ENCODE measurements around the gene NPC2.

The NPC2 gene

GRCh38 chr14:74528406-74528805 lies 35.3 kb upstream of the NPC2 start:
- no peak overlapping the region for H3K4me3 ChIP-seq (ENCODE audit: low read depth, low read length)
- no peak overlapping the region for H2AFZ ChIP-seq (ENCODE audit: insufficient read depth, low read length, poor library complexity)
- no peak overlapping the region for H2BK5ac ChIP-seq (ENCODE audit: low read depth, low read length, poor library complexity)
- peaks cover 2% of the 10 kb centered on the region for H3K9me3 ChIP-seq (ENCODE audit: insufficient read depth, low read depth, low read length)
- no peak overlapping the region for H2BK120ac ChIP-seq (ENCODE audit: insufficient read depth, low read length, poor library complexity)
- no peak overlapping the region for H3K27ac ChIP-seq (ENCODE audit: low read depth, low read length)
- no peak overlapping the region for H3K9ac ChIP-seq (ENCODE audit: low read length)
- no CpG with 5 or more reads among the region's 14 CpGs for WGBS (ENCODE audit: extremely low coverage, insufficient coverage, insufficient read length)
- no peaks in the 10 kb centered on the region for H3K79me1 ChIP-seq (ENCODE audit: low read length)
- H3K23ac ChIP-seq (ENCODE audit: low read length) = no peak overlapping the region
- H3K4me1 ChIP-seq (ENCODE audit: control insufficient read depth in 1 of 2, insufficient read depth in 2 of 2, low read length in 2 of 2) = no peaks in the 10 kb centered on the region
- H3K79me2 ChIP-seq (ENCODE audit: control insufficient read depth, insufficient read depth, low read length, poor library complexity) = no peaks in the 10 kb centered on the region
- H4K91ac ChIP-seq (ENCODE audit: low read depth, low read length) = no peak overlapping the region
- H2AK5ac ChIP-seq (ENCODE audit: low read length) = no peak overlapping the region
- no peak overlapping the region for H3K14ac ChIP-seq (ENCODE audit: low read length)
- no peaks in the 10 kb centered on the region for H3K27me3 ChIP-seq (ENCODE audit: insufficient read depth, low read length)
- no peak overlapping the region for H4K8ac ChIP-seq (ENCODE audit: low read depth, low read length)
- no peak overlapping the region for H3K4ac ChIP-seq (ENCODE audit: low read depth, low read length)
- H3K4me2 ChIP-seq (ENCODE audit: low read length) = no peak overlapping the region
- H3K36me3 ChIP-seq (ENCODE audit: control insufficient read depth in 1 of 2, insufficient read depth in 2 of 2, low read length in 2 of 2) = no peaks in the 10 kb centered on the region
- H4K12ac ChIP-seq (ENCODE audit: low read depth, low read length) = no peak overlapping the region
- no peak for DNase-seq
- H2BK12ac ChIP-seq (ENCODE audit: low read length) = no peak overlapping the region
- H3K18ac ChIP-seq (ENCODE audit: low read length) = no peak overlapping the region

GRCh38 chr14:74527736-74528280 lies 34.7 kb upstream of the NPC2 start:
- Histone ChIP-seq H3K14ac (ENCODE audit: low read length) (no peak overlapping the region), H3K79me2 (ENCODE audit: control insufficient read depth, insufficient read depth, low read length, poor library complexity) (no peaks in the 10 kb centered on the region), H3K27me3 (ENCODE audit: insufficient read depth, low read length) (no peaks in the 10 kb centered on the region), H2AFZ (ENCODE audit: insufficient read depth, low read length, poor library complexity) (no peak overlapping the region), H3K4me1 (ENCODE audit: control insufficient read depth in 1 of 2, insufficient read depth in 2 of 2, low read length in 2 of 2) (no peaks in the 10 kb centered on the region), H3K4me3 (ENCODE audit: low read depth, low read length) (no peak overlapping the region), H3K36me3 (ENCODE audit: control insufficient read depth in 1 of 2, insufficient read depth in 2 of 2, low read length in 2 of 2) (no peaks in the 10 kb centered on the region), H2AK5ac (ENCODE audit: low read length) (no peak overlapping the region), H2BK12ac (ENCODE audit: low read length) (no peak overlapping the region), H3K4me2 (ENCODE audit: low read length) (no peak overlapping the region), H4K12ac (ENCODE audit: low read depth, low read length) (no peak overlapping the region), H3K27ac (ENCODE audit: low read depth, low read length) (no peak overlapping the region), H2BK120ac (ENCODE audit: insufficient read depth, low read length, poor library complexity) (no peak overlapping the region), H4K8ac (ENCODE audit: low read depth, low read length) (no peak overlapping the region), H3K9ac (ENCODE audit: low read length) (no peak overlapping the region), H3K4ac (ENCODE audit: low read depth, low read length) (no peak overlapping the region), H3K18ac (ENCODE audit: low read length) (no peak overlapping the region), H3K9me3 (ENCODE audit: insufficient read depth, low read depth, low read length) (peaks cover 2% of the 10 kb centered on the region), H3K23ac (ENCODE audit: low read length) (no peak overlapping the region), H3K79me1 (ENCODE audit: low read length) (no peaks in the 10 kb centered on the region), H2BK5ac (ENCODE audit: low read depth, low read length, poor library complexity) (no peak overlapping the region), H4K91ac (ENCODE audit: low read depth, low read length) (no peak overlapping the region)
- DNase-seq = no peak
- WGBS (ENCODE audit: extremely low coverage, insufficient coverage, insufficient read length) = no CpG with 5 or more reads among the region's 10 CpGs

GRCh38 chr14:74526854-74527585 lies 33.9 kb upstream of the NPC2 start:
- H2BK5ac ChIP-seq (ENCODE audit: low read depth, low read length, poor library complexity) = no peak overlapping the region
- no peak overlapping the region for H3K4ac ChIP-seq (ENCODE audit: low read depth, low read length)
- no peak overlapping the region for H3K14ac ChIP-seq (ENCODE audit: low read length)
- no peak overlapping the region for H4K12ac ChIP-seq (ENCODE audit: low read depth, low read length)
- no peak overlapping the region for H2BK120ac ChIP-seq (ENCODE audit: insufficient read depth, low read length, poor library complexity)
- no peak overlapping the region for H2AK5ac ChIP-seq (ENCODE audit: low read length)
- no peak overlapping the region for H2AFZ ChIP-seq (ENCODE audit: insufficient read depth, low read length, poor library complexity)
- WGBS (ENCODE audit: extremely low coverage, insufficient coverage, insufficient read length) = no CpG with 5 or more reads among the region's 10 CpGs
- no peak overlapping the region for H3K18ac ChIP-seq (ENCODE audit: low read length)
- H3K4me2 ChIP-seq (ENCODE audit: low read length) = no peak overlapping the region
- H3K27me3 ChIP-seq (ENCODE audit: insufficient read depth, low read length) = no peaks in the 10 kb centered on the region
- no peak overlapping the region for H3K4me3 ChIP-seq (ENCODE audit: low read depth, low read length)
- H2BK12ac ChIP-seq (ENCODE audit: low read length) = no peak overlapping the region
- no peaks in the 10 kb centered on the region for H3K4me1 ChIP-seq (ENCODE audit: control insufficient read depth in 1 of 2, insufficient read depth in 2 of 2, low read length in 2 of 2)
- no peaks in the 10 kb centered on the region for H3K36me3 ChIP-seq (ENCODE audit: control insufficient read depth in 1 of 2, insufficient read depth in 2 of 2, low read length in 2 of 2)
- H3K23ac ChIP-seq (ENCODE audit: low read length) = no peak overlapping the region
- H3K27ac ChIP-seq (ENCODE audit: low read depth, low read length) = no peak overlapping the region
- no peaks in the 10 kb centered on the region for H3K79me2 ChIP-seq (ENCODE audit: control insufficient read depth, insufficient read depth, low read length, poor library complexity)
- peaks cover 2% of the 10 kb centered on the region for H3K9me3 ChIP-seq (ENCODE audit: insufficient read depth, low read depth, low read length)
- H3K9ac ChIP-seq (ENCODE audit: low read length) = no peak overlapping the region
- no peak overlapping the region for H4K8ac ChIP-seq (ENCODE audit: low read depth, low read length)
- H3K79me1 ChIP-seq (ENCODE audit: low read length) = no peaks in the 10 kb centered on the region
- H4K91ac ChIP-seq (ENCODE audit: low read depth, low read length) = no peak overlapping the region
- no peak for DNase-seq

GRCh38 chr14:74525361-74525851 lies 32.3 kb upstream of the NPC2 start:
- Histone ChIP-seq H4K12ac (ENCODE audit: low read depth, low read length) (no peak overlapping the region), H3K9me3 (ENCODE audit: insufficient read depth, low read depth, low read length) (peaks cover 2% of the 10 kb centered on the region), H3K4me1 (ENCODE audit: control insufficient read depth in 1 of 2, insufficient read depth in 2 of 2, low read length in 2 of 2) (no peaks in the 10 kb centered on the region), H2BK12ac (ENCODE audit: low read length) (no peak overlapping the region), H3K4me2 (ENCODE audit: low read length) (no peak overlapping the region), H3K14ac (ENCODE audit: low read length) (no peak overlapping the region), H3K79me2 (ENCODE audit: control insufficient read depth, insufficient read depth, low read length, poor library complexity) (no peaks in the 10 kb centered on the region), H3K18ac (ENCODE audit: low read length) (no peak overlapping the region), H3K9ac (ENCODE audit: low read length) (no peak overlapping the region), H2AK5ac (ENCODE audit: low read length) (no peak overlapping the region), H3K27me3 (ENCODE audit: insufficient read depth, low read length) (no peaks in the 10 kb centered on the region), H3K4me3 (ENCODE audit: low read depth, low read length) (no peak overlapping the region), H3K23ac (ENCODE audit: low read length) (no peak overlapping the region), H4K8ac (ENCODE audit: low read depth, low read length) (no peak overlapping the region), H3K36me3 (ENCODE audit: control insufficient read depth in 1 of 2, insufficient read depth in 2 of 2, low read length in 2 of 2) (no peaks in the 10 kb centered on the region), H2AFZ (ENCODE audit: insufficient read depth, low read length, poor library complexity) (no peak overlapping the region), H3K4ac (ENCODE audit: low read depth, low read length) (no peak overlapping the region), H2BK5ac (ENCODE audit: low read depth, low read length, poor library complexity) (no peak overlapping the region), H4K91ac (ENCODE audit: low read depth, low read length) (no peak overlapping the region), H3K79me1 (ENCODE audit: low read length) (no peaks in the 10 kb centered on the region), H2BK120ac (ENCODE audit: insufficient read depth, low read length, poor library complexity) (no peak overlapping the region), H3K27ac (ENCODE audit: low read depth, low read length) (no peak overlapping the region)
- no CpG with 5 or more reads among the region's 4 CpGs for WGBS (ENCODE audit: extremely low coverage, insufficient coverage, insufficient read length)
- DNase-seq = no peak
